Thyroid gland (tissue), 4 donors: ENCODE results near the gene KCNQ1. TPM values are rescaled to one million over a fixed set of nuclear protein-coding genes. Genes with fewer than 3 reads are reported as not detected.

Experiments used
- DNase-seq, 2 donors: peaks; one replicate each; pipeline ENCODE4 v3.0.0-alpha.2; 2019
- H3K27ac ChIP-seq, 3 donors: fragments of 200-600 bp; sonication (generic); 1 replicate in 2 of 3; 2 replicates in 1 of 3; pipeline ENCODE4 v1.5.1; 2016 to 2019; ENCODE audit warnings: mild to moderate bottlenecking in 1 of 3, moderate library complexity in 1 of 3
- H3K27me3 ChIP-seq: fragments of 200-600 bp; sonication (generic); one replicate; pipeline ENCODE4 v1.5.1; 2019
- H3K36me3 ChIP-seq, 2 donors: fragments of 200-600 bp; sonication (generic); one replicate each; pipeline ENCODE4 v1.5.1; 2016 to 2019
- H3K4me1 ChIP-seq, 2 donors: fragments of 200-600 bp; sonication (generic); one replicate each; pipeline ENCODE4 v1.5.1; 2017 to 2019
- H3K4me3 ChIP-seq, 3 donors: fragments of 200-600 bp; sonication (generic); replicated peaks in 1 of 3; 1 replicate in 2 of 3; 2 replicates in 1 of 3; pipeline ENCODE4 v1.5.1; 2016; ENCODE audit warnings: mild to moderate bottlenecking in 1 of 3
- H3K9me3 ChIP-seq: fragments of 200-600 bp; sonication (generic); one replicate; pipeline ENCODE4 v1.5.1; 2017
- POLR2A ChIP-seq, 2 donors: fragments of 450-650 bp; IDR thresholded peaks; one replicate each; pipeline ENCODE4 v1.6.1; 2017; ENCODE audit warnings: antibody characterized with exemption in 2 of 2, mild to moderate bottlenecking in 2 of 2, moderate library complexity in 1 of 2
- WGBS, 2 donors: methylation state at CpG; one replicate each; pipeline ENCODE4 v1.1.5; 2017; 5-methylcytosine and 5-hydroxymethylcytosine counted together
- intact Hi-C: fragments of 100-400 bp; cut with DNase I; formaldehyde crosslinking; loops from one replicate; pipeline ENCODE4 v1.15.1; 2023
- total RNA-seq, 4 donors: library from RNA; depleted of rRNA; stranded (reverse); fragments of >200 nt; gene quantifications; one replicate each; pipeline ENCODE4 v1.2.3, GENCODE V29; 2016
- TF ChIP-seq, protein P1 (sequence below), 6 experiments: fragments of 200-600 bp in 3 of 6; fragments of 450-650 bp in 3 of 6; sonication (generic) in 3 of 6; IDR thresholded peaks; one replicate each; pipeline ENCODE4 v1.5.1; 2016 to 2019; ENCODE audit warnings: antibody characterized with exemption in 6 of 6, mild to moderate bottlenecking in 2 of 6, inconsistent platforms in 1 of 6, moderate library complexity in 1 of 6

KCNQ1 gene
- total RNA-seq, 4 donors from 2014 or later = 51.3 to 103 (median 97.8) TPM

DNA sequence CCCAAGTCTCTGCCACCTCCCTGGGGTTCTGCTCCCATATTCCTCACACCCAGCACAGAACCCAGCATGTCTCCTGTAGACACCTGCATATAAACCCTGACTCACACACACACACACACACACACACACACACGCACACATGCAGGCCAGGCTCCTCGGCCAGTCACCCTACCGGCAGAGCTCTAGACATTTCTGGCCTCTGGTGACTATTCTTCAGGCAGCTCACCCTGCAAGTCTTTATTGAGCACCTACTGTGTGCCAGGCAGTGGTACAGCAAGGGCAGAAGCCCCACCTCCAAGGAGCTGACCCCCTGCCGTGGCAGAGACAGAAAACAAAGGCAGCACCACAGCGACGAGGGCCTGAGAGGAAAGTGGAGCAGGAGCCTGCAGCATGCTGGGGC, 390.5 kb downstream of the KCNQ1 start:
- Histone ChIP-seq H3K27me3 (no peaks in the 10 kb centered on the region), H3K27ac (no peak overlapping the region), H3K36me3 (no peaks in the 10 kb centered on the region), H3K4me1 (peaks cover 9 to 15% of the 10 kb centered on the region in 2 donors), H3K9me3 (no peaks in the 10 kb centered on the region), H3K4me3 (no peak overlapping the region)
- intact Hi-C loops = no loop called here
- no peak for TF ChIP-seq POLR2A (IDR thresholded peaks at IDR 0.05)
- TF ChIP-seq, protein P1, sequence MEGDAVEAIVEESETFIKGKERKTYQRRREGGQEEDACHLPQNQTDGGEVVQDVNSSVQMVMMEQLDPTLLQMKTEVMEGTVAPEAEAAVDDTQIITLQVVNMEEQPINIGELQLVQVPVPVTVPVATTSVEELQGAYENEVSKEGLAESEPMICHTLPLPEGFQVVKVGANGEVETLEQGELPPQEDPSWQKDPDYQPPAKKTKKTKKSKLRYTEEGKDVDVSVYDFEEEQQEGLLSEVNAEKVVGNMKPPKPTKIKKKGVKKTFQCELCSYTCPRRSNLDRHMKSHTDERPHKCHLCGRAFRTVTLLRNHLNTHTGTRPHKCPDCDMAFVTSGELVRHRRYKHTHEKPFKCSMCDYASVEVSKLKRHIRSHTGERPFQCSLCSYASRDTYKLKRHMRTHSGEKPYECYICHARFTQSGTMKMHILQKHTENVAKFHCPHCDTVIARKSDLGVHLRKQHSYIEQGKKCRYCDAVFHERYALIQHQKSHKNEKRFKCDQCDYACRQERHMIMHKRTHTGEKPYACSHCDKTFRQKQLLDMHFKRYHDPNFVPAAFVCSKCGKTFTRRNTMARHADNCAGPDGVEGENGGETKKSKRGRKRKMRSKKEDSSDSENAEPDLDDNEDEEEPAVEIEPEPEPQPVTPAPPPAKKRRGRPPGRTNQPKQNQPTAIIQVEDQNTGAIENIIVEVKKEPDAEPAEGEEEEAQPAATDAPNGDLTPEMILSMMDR (IDR thresholded peaks at IDR 0.05) = no peak
- DNase-seq = no peak
- 76 to 100% methylated on average over 4 to 6 of the region's 6 CpGs for WGBS, 2 donors

DNA sequence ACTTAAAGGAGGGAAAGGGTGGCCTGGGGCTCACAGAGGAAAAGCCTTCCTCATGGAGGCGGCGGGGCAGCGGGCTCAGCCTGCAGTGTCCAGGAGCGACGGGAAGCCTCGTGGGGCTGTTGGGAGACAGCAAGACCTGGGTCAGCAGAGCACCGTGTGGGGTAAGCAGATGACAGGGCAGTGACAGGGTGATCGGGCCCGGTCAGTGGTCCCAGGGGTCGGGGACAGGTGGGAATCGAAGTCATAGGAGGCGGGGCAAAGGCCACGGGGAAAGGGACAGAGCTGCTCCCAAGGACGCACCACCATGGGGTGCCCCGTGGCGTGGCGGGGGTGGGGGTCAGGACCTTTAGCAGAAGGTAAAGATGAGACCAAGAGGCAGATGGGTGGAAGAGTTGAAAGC, 390.9 kb downstream of the KCNQ1 start:
- Histone ChIP-seq H3K27me3 (no peaks in the 10 kb centered on the region), H3K4me1 (peaks cover 9 to 15% of the 10 kb centered on the region in 2 donors), H3K9me3 (no peaks in the 10 kb centered on the region), H3K27ac (no peak overlapping the region), H3K4me3 (no peak overlapping the region), H3K36me3 (no peaks in the 10 kb centered on the region)
- intact Hi-C loops = no loop called here
- no peak for DNase-seq
- no peak for TF ChIP-seq POLR2A (IDR thresholded peaks at IDR 0.05)
- TF ChIP-seq, protein P1 (IDR thresholded peaks at IDR 0.05) = no peak
- WGBS, 2 donors = 90 to 94% methylated on average over 17 of the region's 17 CpGs

DNA sequence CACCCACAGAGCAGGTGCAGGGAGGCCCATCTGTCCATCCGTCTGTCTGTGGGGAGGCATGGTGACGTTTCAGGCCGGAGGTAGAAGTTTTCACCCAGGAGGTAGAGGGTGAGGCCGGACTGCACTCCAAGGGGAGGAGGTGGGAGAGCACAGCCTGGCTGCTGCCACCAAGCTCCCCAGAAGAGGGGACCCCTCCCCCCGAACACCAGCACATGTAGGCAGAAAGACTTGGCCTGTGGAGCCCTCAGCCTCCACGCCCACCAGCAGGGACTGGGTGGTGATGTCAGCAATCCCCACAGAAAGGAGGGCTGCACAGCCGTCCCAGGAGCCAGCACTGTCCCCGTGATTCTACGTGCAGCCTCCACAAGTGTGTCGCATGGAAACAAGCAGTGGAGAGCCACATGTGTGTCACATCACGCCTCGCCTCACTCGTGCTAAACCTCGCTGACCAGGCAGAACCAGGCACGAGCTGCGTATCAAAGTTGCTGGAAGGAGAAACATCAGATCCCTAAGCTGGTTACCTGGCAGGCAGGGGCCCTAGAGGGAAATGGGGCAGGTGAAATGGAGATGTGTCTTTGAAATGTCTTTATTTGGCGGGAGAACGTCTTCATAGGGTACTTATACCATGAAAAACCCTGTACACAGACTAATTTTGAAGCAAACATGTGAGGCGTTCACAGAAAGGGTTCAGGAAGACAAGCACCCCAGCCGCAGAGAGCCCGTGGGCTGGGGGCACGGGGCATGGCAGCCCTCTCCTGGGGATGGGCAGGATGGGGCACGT, 391.7 kb downstream of the KCNQ1 start:
- no peak overlapping the region for H3K27ac ChIP-seq
- H3K4me1 ChIP-seq = peaks cover 9 to 15% of the 10 kb centered on the region in 2 donors
- H3K9me3 ChIP-seq = no peaks in the 10 kb centered on the region
- no peaks in the 10 kb centered on the region for H3K36me3 ChIP-seq
- H3K27me3 ChIP-seq = no peaks in the 10 kb centered on the region
- no peak overlapping the region for H3K4me3 ChIP-seq
- intact Hi-C loops = no loop called here
- WGBS, 2 donors = 77 to 79% methylated on average over 22 of the region's 23 CpGs
- DNase-seq = peak; percentile 26 to 35
- TF ChIP-seq, protein P1 (IDR thresholded peaks at IDR 0.05) = no peak
- no peak for TF ChIP-seq POLR2A (IDR thresholded peaks at IDR 0.05)

DNA sequence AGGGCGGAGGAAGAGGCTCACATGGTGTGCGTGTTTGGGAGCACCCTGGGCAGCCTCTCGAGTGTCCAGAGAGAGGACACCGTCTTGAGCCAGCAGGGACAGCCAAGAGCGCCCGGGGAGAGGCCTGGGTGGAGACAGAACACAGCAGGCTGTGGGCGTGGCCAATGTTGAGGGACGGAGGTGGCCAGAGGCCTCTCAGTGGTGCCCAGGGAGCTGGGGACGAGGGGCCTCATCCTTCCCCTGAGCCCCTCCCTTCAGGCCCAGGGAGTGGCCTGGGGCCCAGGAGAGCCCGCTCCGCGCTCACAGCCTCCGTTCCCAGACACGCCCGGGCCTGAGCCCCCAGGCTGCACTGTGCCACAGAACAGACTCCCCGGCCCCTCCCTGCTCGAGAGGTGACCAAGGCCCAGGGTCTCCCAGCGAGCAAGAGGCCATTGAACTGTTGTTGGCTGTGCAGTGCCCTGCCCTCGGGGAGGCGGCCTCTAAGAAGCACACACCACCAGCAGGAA, 392.3 kb downstream of the KCNQ1 start:
- intact Hi-C loops = no loop called here
- peak; percentile 90 to 91 for DNase-seq
- H3K4me1 ChIP-seq = peaks cover 9 to 15% of the 10 kb centered on the region in 2 donors
- H3K9me3 ChIP-seq = no peaks in the 10 kb centered on the region
- no peaks in the 10 kb centered on the region for H3K36me3 ChIP-seq
- H3K27ac ChIP-seq = no peak overlapping the region
- TF ChIP-seq POLR2A (IDR thresholded peaks at IDR 0.05) = no peak
- TF ChIP-seq, protein P1 (IDR thresholded peaks at IDR 0.05) = peak in 4 of 6 experiments; percentile 18 to 51 (median 44)
- no peaks in the 10 kb centered on the region for H3K27me3 ChIP-seq
- WGBS, 2 donors = 32 to 34% methylated on average over 10 to 15 of the region's 20 CpGs
- no peak overlapping the region for H3K4me3 ChIP-seq

DNA sequence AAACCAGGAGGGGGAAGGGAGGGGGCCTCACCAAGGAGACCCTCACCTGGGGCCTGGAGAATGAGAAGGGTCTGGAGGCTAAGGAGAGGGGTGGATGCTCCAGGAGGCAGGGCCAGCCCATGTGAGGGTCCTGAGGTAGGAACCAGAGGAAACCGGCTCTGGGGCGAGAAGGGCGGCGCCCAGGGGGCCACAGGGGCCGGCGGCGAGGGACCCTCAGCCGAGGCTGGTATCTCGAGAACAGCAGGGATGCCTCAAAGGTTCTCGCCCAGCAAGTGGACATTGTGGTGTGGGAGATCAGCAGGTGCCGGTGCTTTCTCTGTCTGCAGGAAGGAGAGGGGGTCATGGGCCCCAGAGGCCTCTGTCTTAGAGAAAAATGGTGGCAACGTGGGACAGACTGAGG, 392.8 kb downstream of the KCNQ1 start:
- intact Hi-C loops = no loop called here
- peaks cover 9 to 15% of the 10 kb centered on the region in 2 donors for H3K4me1 ChIP-seq
- no peaks in the 10 kb centered on the region for H3K9me3 ChIP-seq
- H3K27ac ChIP-seq = no peak overlapping the region
- DNase-seq = no peak
- TF ChIP-seq POLR2A (IDR thresholded peaks at IDR 0.05) = no peak
- TF ChIP-seq, protein P1 (IDR thresholded peaks at IDR 0.05) = no peak
- H3K36me3 ChIP-seq = no peaks in the 10 kb centered on the region
- no peak overlapping the region for H3K4me3 ChIP-seq
- H3K27me3 ChIP-seq = no peaks in the 10 kb centered on the region
- 83 to 89% methylated on average over 12 of the region's 12 CpGs for WGBS, 2 donors
